Right renal cortex interstitium (tissue), 3 donors: ENCODE data around the gene ZNF629. TPM values are rescaled to one million over a fixed set of nuclear protein-coding genes. Genes with fewer than 3 reads are reported as not detected.

Source experiments
- DNase-seq, 3 donors: peaks; one replicate each; pipeline ENCODE4 v3.0.0-alpha.2; 2013; ENCODE audit warnings: low read depth in 3 of 3, low spot score in 2 of 3
- polyA plus RNA-seq, 3 donors: library from polyadenylated mRNA; unstranded; fragments of 120-200 nt; gene quantifications; one replicate each; pipeline ENCODE4 v1.2.1, GENCODE V29; 2013; ENCODE audit not compliant: insufficient read length in 3 of 3

The ZNF629 gene
- polyA plus RNA-seq, 3 donors: 25.7 to 26.9 (median 26.8) TPM

- no peak for DNase-seq
Observed at GRCh38 chr16:30786115-30786935, 680 bp downstream of the ZNF629 start.

DNA sequence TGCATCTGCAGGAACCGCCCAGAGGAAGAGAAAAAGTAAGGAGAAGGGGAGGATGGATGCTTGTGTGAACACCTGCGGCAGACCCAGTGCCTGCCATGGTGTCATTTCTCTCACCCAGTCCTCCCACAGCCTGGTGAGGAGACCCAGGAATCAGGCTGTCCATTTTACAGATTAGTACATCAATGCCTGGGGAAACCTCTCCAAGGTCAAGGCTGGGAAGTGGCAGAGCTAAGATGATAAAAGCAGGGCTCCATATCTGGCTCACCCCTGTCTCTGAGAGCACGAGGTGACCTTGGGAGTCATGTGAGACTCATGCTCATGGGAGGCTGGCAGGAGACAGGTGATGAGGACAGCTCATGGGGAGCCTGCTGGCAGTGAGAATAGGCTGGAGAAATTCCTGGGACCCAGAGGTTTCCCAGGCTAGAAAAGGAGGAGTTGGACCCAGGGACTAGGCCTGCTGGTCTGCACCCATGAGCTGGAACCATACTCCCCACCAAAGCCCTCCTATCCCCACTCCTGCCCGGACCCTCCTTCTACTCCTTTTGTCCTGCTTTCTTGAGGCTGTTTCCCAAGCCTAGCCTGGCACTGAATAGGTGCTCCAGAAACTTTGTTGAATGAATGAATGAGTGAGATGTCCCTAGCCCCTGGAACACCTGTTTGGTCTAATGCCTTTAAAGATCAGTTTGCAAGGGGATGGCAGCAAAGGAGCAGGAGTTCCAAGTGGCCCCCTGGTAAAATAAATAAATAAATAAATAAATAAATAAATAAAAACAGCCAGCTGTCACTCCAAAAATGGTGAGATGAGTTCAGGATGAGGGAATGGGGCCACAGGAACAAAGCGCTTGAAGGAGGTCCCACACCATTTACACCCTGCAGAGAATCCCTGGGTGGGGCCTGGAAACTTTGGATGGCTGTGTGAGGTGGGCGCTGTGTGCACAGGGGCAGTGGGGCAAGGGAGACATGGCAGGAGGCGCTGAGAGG, 1.6 kb downstream of the ZNF629 start:
- no peak for DNase-seq

- no peak for DNase-seq
Observed at GRCh38 chr16:30784215-30784614, 2.8 kb downstream of the ZNF629 start.

DNA sequence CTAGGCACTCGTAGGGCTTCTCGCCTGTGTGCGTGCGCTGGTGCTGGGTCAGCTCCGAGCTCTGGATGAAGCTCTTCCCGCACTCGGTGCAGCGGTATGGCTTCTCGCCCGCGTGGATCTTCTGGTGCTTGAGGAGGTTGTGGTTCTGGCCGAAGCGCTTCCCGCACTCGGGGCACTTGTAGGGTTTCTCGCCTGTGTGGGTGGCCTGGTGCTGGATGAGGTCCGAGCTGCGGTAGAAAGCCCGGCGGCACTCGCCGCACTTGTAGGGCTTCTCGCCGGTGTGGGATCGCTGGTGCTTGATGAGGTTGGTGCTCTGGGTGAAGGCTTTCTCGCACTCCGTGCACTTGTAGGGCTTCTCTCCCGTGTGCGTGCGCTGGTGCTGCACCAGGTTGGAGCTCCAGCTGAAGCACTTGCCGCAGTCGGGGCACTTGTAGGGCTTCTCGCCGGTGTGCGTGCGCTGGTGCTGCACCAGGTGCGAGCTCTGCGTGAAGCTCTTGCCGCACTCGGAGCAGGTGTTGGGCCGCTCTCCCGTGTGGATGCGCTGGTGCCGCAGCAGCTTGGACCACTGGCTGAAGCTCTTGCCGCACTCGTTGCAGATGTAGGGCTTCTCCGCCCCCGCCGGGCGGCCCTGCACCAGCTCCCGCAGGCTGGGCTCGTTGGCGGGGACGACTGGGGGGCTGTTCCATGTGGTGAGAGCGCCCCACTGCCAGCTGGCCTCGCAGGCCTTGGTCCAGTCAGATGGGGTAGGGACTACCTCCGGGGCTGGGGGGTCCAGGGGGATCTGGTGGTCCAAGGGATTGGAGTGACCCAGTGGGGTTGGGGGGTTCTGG, 3.5 kb downstream of the ZNF629 start:
- DNase-seq: no peak

GRCh38 chr16:30782486-30783279, 4.3 kb downstream of the ZNF629 start:
- DNase-seq: no peak

DNA sequence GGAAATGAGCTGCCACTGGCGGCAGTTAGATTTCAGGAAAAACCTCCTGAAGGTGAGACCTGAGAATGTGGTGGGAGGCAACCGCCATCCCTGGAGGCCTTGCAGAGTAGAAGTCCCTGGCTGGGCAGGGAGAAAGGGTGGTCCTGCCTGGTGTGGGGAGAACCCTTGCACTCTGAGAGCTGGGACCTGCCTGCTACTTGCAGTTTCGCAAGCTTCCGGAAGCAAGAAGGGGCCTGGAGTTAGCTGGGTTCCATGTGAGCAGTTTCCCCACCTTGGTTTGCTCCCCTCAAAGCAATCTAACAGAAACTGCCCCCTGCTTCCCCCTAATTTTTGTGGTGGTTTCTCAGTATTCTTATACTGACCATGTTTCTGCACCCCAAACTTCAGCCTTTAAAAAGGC, 6.5 kb downstream of the ZNF629 start:
- DNase-seq: no peak

- DNase-seq: no peak
Observed at GRCh38 chr16:30780021-30780420, 7.0 kb downstream of the ZNF629 start.

DNA sequence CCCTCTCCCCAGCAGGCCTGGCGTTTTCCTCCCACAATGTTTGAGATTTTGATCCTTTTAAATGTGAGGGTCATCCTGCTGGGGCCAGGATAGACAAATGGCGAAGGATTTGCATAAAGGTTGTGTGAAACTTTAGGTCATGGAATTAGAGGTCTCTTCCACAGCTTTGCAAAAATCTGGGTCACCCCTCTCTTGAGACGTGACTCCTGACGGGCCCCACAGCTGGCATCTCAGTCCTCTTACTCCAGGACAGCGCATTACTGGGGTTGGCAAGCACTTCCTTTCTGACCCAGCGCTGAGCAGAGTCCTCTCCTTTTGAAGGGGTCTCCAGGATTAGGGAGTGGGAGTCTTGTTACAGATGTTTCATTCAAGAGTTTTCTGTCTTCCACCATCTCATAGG, 7.4 kb downstream of the ZNF629 start:
- DNase-seq: no peak

- no peak for DNase-seq
Observed at GRCh38 chr16:30778549-30779244, 8.3 kb downstream of the ZNF629 start.

DNA sequence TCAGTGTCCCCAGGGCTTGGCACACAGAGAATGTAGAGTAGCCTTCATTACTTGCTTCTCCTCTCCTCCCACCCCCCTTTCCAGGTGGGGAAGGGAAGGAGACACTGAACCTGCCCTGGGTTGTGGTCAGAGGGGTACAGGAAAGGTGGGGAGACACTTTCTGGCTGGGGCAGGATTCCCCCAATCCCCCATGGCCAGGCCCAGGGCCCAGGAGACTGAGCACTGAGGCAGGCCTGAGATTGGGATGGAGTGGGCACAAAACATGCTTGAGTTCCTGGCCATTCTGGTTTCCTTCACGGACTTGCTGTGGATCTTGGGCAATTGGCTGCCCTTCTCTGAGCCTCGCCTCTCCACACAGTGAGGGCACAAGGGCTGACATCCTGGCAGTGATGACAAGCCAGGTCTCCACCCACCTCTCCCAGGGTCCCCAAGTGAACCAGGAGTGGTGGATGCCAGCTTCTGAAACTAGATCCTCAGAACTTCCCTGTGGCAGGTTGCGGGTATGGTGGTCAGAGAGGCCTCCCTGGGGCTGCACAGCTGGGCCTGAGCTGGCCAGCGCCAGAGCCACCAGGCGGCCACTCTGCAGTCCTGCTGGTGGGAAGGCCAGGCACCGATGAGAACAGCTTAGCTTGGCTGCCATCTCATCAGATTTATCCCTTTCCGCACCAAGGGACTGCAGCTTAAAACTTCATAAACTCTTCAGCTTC, 9.3 kb downstream of the ZNF629 start:
- no peak for DNase-seq

DNA sequence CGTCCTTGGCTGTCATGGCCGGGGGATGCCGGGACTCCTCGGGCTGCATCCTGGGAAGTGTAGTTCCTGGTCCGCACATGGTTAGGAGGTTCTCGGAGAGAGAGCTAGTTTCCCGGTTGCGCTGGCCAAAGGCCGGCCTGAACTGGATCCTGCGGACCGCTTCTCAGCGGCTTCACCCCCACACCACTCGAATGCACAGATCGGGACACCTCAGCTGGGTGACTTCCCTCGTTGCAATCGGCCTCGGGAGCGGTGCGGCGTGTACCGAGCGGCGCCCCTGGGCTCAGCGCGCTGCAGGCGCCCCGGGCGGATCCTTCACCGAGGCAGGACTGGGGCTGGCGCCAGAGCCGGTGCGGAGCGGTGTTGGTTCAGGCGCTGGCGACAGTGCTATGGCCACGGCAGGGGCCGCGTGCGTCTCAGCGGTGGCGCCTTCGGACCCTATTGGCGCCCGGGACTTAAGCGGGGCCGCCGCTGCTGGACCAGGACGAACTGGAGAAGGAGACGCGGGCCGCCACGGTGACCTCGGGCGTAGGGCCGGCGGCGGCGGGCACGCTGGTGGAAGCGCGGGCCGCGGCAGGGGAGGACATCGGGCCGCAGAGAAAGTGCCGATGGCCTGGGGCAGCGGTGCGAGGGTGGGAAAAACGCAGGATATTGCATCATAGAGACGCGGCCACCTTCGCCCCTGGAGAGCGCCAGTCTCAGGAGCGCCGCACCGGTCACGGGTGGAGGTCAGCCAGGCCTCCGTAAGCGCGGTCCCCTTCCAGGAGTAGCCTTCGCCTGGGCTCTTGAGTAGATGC, 11.4 kb downstream of the ZNF629 start:
- DNase-seq: peak in 2 of 3 donors; percentile 69 to 83

DNA sequence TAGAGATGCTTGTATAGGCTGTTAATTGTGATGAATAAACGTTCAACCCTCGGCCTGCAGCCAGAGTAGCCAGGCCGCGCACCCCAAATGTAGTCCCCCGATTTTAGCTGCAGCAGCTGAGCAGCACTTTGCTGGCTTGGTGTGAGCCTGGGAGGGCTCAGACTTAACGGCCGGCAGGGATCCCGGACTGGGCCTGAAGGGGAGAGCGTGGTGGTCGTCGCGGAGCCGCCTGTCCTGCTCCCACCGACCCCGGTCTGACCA, 11.9 kb downstream of the ZNF629 start:
- no peak for DNase-seq

- DNase-seq: no peak
Observed at GRCh38 chr16:30774367-30775130, 12.5 kb downstream of the ZNF629 start.

- DNase-seq: no peak
Observed at GRCh38 chr16:30773826-30774225, 13.2 kb downstream of the ZNF629 start.

DNA sequence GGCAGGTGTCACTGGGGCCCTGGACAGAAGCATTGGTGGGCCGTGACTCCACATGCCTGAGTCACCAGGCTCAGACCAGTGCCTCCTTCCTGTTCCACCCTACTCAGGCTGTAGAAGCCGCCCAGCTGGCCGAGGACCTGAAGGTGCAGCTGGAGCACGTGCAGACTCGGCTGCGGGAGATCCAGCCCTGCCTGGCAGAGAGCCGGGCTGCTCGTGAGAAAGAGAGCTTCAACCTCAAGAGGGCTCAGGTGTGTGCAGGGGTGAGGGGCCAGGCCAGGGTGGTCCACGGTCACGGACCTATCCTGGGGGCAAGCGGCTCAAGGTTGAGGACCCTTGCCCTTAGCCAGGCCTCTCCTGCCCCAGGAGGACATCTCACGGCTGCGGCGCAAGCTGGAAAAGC, 15.3 kb downstream of the ZNF629 start:
- no peak for DNase-seq

- DNase-seq: no peak
Observed at GRCh38 chr16:30769379-30770089, 17.5 kb downstream of the ZNF629 start.
